D341Med (cell line): ENCODE measurements around the gene ZIC4.

Source experiments
- DNase-seq: peaks from one replicate; pipeline ENCODE4 v3.0.0; 2012; ENCODE audit warnings: low spot score

ZIC4 gene

GRCh38 chr3:147354623-147355022 lies 51.7 kb downstream of the ZIC4 start:
- DNase-seq, result no peak

GRCh38 chr3:147351301-147351700 lies 55.0 kb downstream of the ZIC4 start:
- DNase-seq, result no peak

- no peak for DNase-seq
These were observed 57.4 kb downstream of the ZIC4 start for GRCh38 chr3:147348976-147349375.

GRCh38 chr3:147343926-147344325 lies 62.4 kb downstream of the ZIC4 start:
- no peak for DNase-seq

- no peak for DNase-seq
These were observed 64.6 kb downstream of the ZIC4 start for GRCh38 chr3:147341727-147342126.

- DNase-seq, result no peak
These were observed 69.6 kb downstream of the ZIC4 start for GRCh38 chr3:147336543-147337278.
